Fibroblast of lung (primary cell): ENCODE data around the gene RAPGEF4.
"Not testable (repeated sequence)": the region's sequence is repeated elsewhere in the genome, so short reads cannot be mapped to it uniquely, and the experiment has no call there.

Source experiments
- CTCF ChIP-seq, 2 donors: IDR thresholded peaks in 1 of 2; conservative IDR thresholded peaks in 1 of 2; 1 replicate in 1 of 2; 2 replicates in 1 of 2; pipeline ENCODE4 v1.5.1; 2011 to 2012; ENCODE audit warnings: low read length in 2 of 2, control low read depth in 1 of 2, inconsistent platforms in 1 of 2, low read depth in 1 of 2, mild to moderate bottlenecking in 1 of 2
- EZH2 ChIP-seq: IDR thresholded peaks from 2 replicates; pipeline ENCODE4 v1.5.1; 2012; ENCODE audit warnings: low read length, control low read depth, mild to moderate bottlenecking; ENCODE audit errors: missing control alignments

GRCh38 chr2:172803308-172803707 lies 67.7 kb downstream of the RAPGEF4 start:
- not testable (repeated sequence) for TF ChIP-seq CTCF (conservative IDR thresholded peaks at IDR 0.05 in 1 of 2, IDR thresholded peaks at IDR 0.05 in 1 of 2; ENCODE audit: low read depth in 1 of 2, low read length in 2 of 2); EZH2
